ENCODE data around the gene RAD9B. TPM values are rescaled to one million over a fixed set of nuclear protein-coding genes. Genes with fewer than 3 reads are reported as not detected.
A peak's percentile ranks its signal among the peaks of the same experiment; 100 is the strongest.

Gene RAD9B
- polyA plus RNA-seq, 1 experiment: 0.26 TPM

- no peak overlapping the region for H3K4me3 ChIP-seq (ENCODE audit: low read depth, low read length)
- H3K27ac ChIP-seq (ENCODE audit: low read depth, low read length): no peak overlapping the region
- no peaks in the 10 kb centered on the region for H3K9me3 ChIP-seq (ENCODE audit: control insufficient read depth, insufficient read depth, low read length)
- H3K27me3 ChIP-seq (ENCODE audit: control insufficient read depth, insufficient read depth, low read length): no peaks in the 10 kb centered on the region
- POLR2A ChIA-PET: no interaction called here
- DNase-seq (ENCODE audit: low read depth, low spot score): no peak
- no peak for TF ChIP-seq CTCF (IDR thresholded peaks at IDR 0.05; ENCODE audit: low read depth, low read length)
- CTCF ChIA-PET: interaction anchor here (1.0 to 5.1 kb wide), 4 partner anchors 14 to 71 kb away, joined by 3 to 33 read pairs (median 4); no protein-coding TSS in a partner anchor
Observed at GRCh38 chr12:110530511-110530910, 28.4 kb downstream of the RAD9B start.

- Histone ChIP-seq H3K9me3 (ENCODE audit: control insufficient read depth, insufficient read depth, low read length) (no peaks in the 10 kb centered on the region), H3K4me3 (ENCODE audit: low read depth, low read length) (no peak overlapping the region), H3K27me3 (ENCODE audit: control insufficient read depth, insufficient read depth, low read length) (no peaks in the 10 kb centered on the region), H3K27ac (ENCODE audit: low read depth, low read length) (no peak overlapping the region)
- POLR2A ChIA-PET: no interaction called here
- TF ChIP-seq CTCF (IDR thresholded peaks at IDR 0.05; ENCODE audit: low read depth, low read length): no peak
- CTCF ChIA-PET: interaction anchor here (1.1 to 5.1 kb wide), 4 partner anchors 12 to 70 kb away, joined by 3 to 33 read pairs (median 10); no protein-coding TSS in a partner anchor
- DNase-seq (ENCODE audit: low read depth, low spot score): no peak
Observed at GRCh38 chr12:110531741-110532333, 29.7 kb downstream of the RAD9B start.

- CTCF ChIA-PET: interaction anchor here (1.7 to 5.1 kb wide), 4 partner anchors 20 to 101 kb away, joined by 4 to 33 read pairs (median 11); no protein-coding TSS in a partner anchor
- TF ChIP-seq CTCF (IDR thresholded peaks at IDR 0.05; ENCODE audit: low read depth, low read length): no peak
- H3K27me3 ChIP-seq (ENCODE audit: control insufficient read depth, insufficient read depth, low read length): no peaks in the 10 kb centered on the region
- no peaks in the 10 kb centered on the region for H3K9me3 ChIP-seq (ENCODE audit: control insufficient read depth, insufficient read depth, low read length)
- DNase-seq (ENCODE audit: low read depth, low spot score): no peak
- POLR2A ChIA-PET: no interaction called here
- no peak overlapping the region for H3K27ac ChIP-seq (ENCODE audit: low read depth, low read length)
- H3K4me3 ChIP-seq (ENCODE audit: low read depth, low read length): no peak overlapping the region
Observed at GRCh38 chr12:110532644-110533043, 30.5 kb downstream of the RAD9B start.

GRCh38 chr12:110533607-110534006 is 31.5 kb downstream of the RAD9B start:
- ChIA-PET CTCF (interaction anchor here (1.0 to 5.1 kb wide), 6 partner anchors 15 to 102 kb away, joined by 4 to 33 read pairs (median 6); partner anchors contain the start of gene FAM216A), POLR2A (interaction anchor here (0.9 to 1.3 kb wide), 2 partner anchors 10 to 15 kb away, joined by 3 to 4 read pairs; no protein-coding TSS in a partner anchor)
- Histone ChIP-seq H3K4me3 (ENCODE audit: low read depth, low read length) (no peak overlapping the region), H3K27me3 (ENCODE audit: control insufficient read depth, insufficient read depth, low read length) (no peaks in the 10 kb centered on the region), H3K9me3 (ENCODE audit: control insufficient read depth, insufficient read depth, low read length) (no peaks in the 10 kb centered on the region), H3K27ac (ENCODE audit: low read depth, low read length) (peak overlapping the region; percentile 63)
- TF ChIP-seq CTCF (IDR thresholded peaks at IDR 0.05; ENCODE audit: low read depth, low read length): no peak
- peak; percentile 68 for DNase-seq (ENCODE audit: low read depth, low spot score)

GRCh38 chr12:110534811-110535210 is 32.7 kb downstream of the RAD9B start:
- no peak overlapping the region for H3K27ac ChIP-seq (ENCODE audit: low read depth, low read length)
- ChIA-PET POLR2A (interaction anchor here (0.6 kb wide), 1 partner anchor 84 kb away, joined by 3 read pairs; the partner anchor contains the start of gene ARPC3), CTCF (interaction anchor here (1.6 to 5.1 kb wide), 3 partner anchors 22 to 67 kb away, joined by 5 to 33 read pairs (median 16); partner anchors contain the start of gene FAM216A)
- no peak for TF ChIP-seq CTCF (IDR thresholded peaks at IDR 0.05; ENCODE audit: low read depth, low read length)
- no peak overlapping the region for H3K4me3 ChIP-seq (ENCODE audit: low read depth, low read length)
- no peaks in the 10 kb centered on the region for H3K27me3 ChIP-seq (ENCODE audit: control insufficient read depth, insufficient read depth, low read length)
- no peak for DNase-seq (ENCODE audit: low read depth, low spot score)
- no peaks in the 10 kb centered on the region for H3K9me3 ChIP-seq (ENCODE audit: control insufficient read depth, insufficient read depth, low read length)
